ENCODE measurements around the gene ABCA9. TPM values are rescaled to one million over a fixed set of nuclear protein-coding genes. Genes with fewer than 3 reads are reported as not detected.
"Not testable (repeated sequence)": the region's sequence is repeated elsewhere in the genome, so short reads cannot be mapped to it uniquely, and the experiment has no call there.

The ABCA9 gene
- total RNA-seq, 1 donor from 2014 or later: 118 TPM

GRCh38 chr17:68961214-68961882, 99.4 kb downstream of the ABCA9 start:
- DNase-seq (ENCODE audit: low spot score): no peak
- ATAC-seq: peak; percentile 28
- intact Hi-C loops (cut with DNase I): no loop called here

DNA sequence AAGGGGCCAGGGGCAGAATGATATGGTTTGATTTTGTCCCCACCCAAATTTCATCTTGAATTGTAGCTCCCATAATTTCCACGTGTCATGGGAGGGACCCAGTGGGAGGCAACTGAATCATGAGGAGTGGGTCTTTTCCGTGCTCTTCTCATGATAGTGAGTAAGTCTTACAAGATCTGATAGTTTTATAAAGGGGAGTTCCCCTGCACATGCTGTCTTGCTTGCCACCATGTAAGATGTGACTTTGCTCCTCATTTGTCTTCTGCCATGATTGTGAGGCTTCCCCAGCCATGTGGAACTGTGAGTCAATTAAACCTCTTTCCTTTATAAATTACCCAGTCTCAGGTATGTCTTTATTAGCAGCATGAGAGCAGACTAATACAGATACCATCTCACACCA, 101.6 kb downstream of the ABCA9 start:
- DNase-seq (ENCODE audit: low spot score); intact Hi-C loops (cut with DNase I); ATAC-seq: not testable (repeated sequence)

GRCh38 chr17:68957944-68958343, 102.8 kb downstream of the ABCA9 start:
- DNase-seq (ENCODE audit: low spot score): no peak
- intact Hi-C loops (cut with DNase I): no loop called here
- ATAC-seq: no peak

DNA sequence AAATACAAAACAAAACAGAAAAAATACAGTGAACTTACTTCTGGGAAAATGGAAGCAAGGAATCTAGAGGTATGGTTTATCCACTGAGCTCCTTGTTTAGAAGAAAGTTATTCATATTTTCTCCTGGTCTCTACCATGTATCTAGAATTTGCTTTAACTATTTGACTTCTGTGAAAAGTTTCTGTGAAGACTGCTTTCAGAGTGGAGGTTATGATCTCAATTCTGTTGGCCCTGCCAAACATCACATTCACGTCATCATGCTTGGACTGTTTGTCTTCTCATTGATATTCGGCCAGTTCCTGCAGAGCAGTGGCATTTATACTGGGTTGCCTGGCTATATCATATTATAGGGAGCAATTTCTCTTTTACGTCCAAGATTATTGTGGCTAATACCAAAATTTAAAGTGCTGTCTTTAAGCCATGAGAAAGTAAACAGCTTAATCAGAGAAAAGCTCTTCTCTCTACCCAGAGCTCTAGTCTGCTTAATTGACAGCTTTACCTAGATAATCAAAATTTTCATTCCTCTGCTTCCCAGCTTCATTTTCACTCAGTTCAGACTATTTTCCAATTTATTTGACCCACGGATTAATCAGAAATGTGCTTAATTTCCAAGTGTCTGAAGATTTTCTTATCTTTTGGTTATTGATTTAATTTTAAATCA, 105.4 kb downstream of the ABCA9 start, which contains the start of gene ABCA8:
ABCA8 (minus strand) TSS at position 212 of the 661 bp plus-strand sequence. CDS start 13,358 bp downstream, outside the sequence.
- intact Hi-C loops (cut with DNase I): no loop called here
- ATAC-seq (peak; percentile 93), DNase-seq (ENCODE audit: low spot score) (peak; percentile 63)

- ATAC-seq (peak; percentile 59), DNase-seq (ENCODE audit: low spot score) (no peak)
- intact Hi-C loops (cut with DNase I): no loop called here
These were observed 106.4 kb downstream of the ABCA9 start for GRCh38 chr17:68954146-68954896.

DNA sequence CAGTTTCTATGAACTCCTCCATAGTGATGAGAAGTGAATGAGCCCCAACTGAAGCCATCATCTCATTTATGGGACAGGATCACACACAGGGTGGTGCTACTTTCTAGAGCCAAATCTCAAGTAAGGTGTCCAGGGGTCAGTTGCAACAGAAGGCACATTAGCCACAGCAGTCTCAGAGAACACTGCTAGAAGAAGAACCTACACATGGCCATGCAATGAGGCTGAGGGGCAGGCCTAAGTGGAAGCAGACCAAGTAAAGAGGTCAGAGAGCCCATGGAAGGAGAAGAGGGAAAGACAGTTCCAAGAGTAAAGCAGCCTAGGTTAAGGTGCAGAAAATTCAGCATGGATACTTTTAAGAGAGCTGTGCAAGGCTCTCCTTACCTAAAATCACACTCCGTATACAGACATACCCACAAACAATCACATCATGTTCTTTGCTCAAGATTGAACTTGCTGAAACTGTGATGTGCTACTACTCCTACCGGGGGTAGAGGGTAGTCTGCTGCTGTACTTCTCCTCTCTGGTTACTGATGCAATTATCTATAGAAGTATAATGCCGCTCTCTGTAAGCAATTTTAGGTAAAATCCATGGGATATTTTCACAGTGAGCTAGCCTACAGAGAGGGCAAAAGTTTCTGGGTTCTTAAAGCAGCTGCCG, 107.3 kb downstream of the ABCA9 start:
- intact Hi-C loops (cut with DNase I): no loop called here
- peak; percentile 47 for ATAC-seq

GRCh38 chr17:68950725-68951124, 110.0 kb downstream of the ABCA9 start:
- no peak for DNase-seq (ENCODE audit: low spot score)
- ATAC-seq: peak; percentile 5
- intact Hi-C loops (cut with DNase I): no loop called here

More for the DNA sequence above, 107.3 kb downstream of the ABCA9 start:
- no peak for DNase-seq (ENCODE audit: low spot score)

DNA sequence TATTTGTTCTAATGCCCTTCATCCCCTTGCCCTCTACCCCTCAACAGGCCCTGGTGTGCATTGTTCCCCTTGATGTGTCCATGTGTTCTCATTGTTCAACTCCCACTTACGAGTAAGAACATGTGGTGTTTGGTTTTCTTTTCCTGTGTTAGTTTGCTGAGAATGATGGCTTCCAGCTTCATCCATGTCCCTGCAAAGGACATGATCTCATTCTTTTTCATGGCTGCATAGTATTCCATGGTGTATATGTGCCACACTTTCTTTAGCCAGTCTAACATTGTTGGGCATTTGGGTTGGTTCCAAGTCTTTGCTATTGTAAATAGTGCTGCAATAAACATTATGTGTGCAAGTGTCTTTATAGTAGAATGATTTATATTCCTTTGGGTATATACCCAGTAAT, 112.9 kb downstream of the ABCA9 start:
- intact Hi-C loops (cut with DNase I); ATAC-seq; DNase-seq (ENCODE audit: low spot score): not testable (repeated sequence)

- intact Hi-C loops (cut with DNase I): no loop called here
- no peak for DNase-seq (ENCODE audit: low spot score)
- no peak for ATAC-seq
These were observed 116.2 kb downstream of the ABCA9 start for GRCh38 chr17:68944435-68945035.

GRCh38 chr17:68943812-68944182, 116.9 kb downstream of the ABCA9 start:
- DNase-seq (ENCODE audit: low spot score); intact Hi-C loops (cut with DNase I); ATAC-seq: not testable (repeated sequence)

GRCh38 chr17:68943123-68943811, 117.5 kb downstream of the ABCA9 start:
- ATAC-seq (no peak), DNase-seq (ENCODE audit: low spot score) (no peak)
- intact Hi-C loops (cut with DNase I): no loop called here

DNA sequence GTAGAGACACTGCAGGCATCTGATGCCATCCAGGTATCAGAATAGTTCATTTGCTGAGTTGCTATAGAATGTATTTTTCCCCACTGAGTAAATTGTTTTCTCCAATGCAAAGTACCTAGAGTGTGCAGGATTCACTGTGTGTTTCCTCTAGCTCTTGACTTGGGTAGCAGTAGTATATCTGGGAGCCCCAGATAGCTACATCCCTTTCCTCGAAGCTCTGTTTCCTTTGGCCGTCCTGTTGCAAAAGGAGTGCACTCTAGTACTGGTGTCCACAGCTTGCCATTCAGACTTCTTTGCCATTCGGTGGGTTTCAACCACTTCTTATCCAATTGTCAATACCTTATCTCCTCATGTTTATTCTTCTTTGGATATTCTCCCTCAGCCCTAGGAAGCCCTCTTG, 118.3 kb downstream of the ABCA9 start:
- intact Hi-C loops (cut with DNase I): no loop called here
- DNase-seq (ENCODE audit: low spot score): no peak
- ATAC-seq: no peak

DNA sequence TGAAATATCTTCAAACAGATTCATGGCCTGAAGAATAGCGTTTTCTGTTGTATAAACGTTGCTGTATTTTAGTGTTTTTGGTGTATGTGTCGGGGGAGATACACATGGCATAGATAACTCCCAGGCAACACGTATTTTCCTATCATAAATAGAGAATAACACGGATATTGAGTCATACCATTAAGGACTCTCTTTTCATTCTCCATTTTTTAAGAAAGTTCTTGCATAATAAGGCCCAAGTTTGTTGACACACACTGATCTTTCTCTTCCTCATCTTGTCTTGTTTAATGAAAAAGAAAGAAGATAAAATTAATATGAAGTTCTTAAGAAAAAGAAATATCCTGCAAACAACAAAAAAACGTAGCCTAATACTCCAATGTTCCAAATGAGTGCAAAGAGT, 119.0 kb downstream of the ABCA9 start:
- intact Hi-C loops (cut with DNase I): no loop called here
- no peak for DNase-seq (ENCODE audit: low spot score)
- ATAC-seq: no peak

DNA sequence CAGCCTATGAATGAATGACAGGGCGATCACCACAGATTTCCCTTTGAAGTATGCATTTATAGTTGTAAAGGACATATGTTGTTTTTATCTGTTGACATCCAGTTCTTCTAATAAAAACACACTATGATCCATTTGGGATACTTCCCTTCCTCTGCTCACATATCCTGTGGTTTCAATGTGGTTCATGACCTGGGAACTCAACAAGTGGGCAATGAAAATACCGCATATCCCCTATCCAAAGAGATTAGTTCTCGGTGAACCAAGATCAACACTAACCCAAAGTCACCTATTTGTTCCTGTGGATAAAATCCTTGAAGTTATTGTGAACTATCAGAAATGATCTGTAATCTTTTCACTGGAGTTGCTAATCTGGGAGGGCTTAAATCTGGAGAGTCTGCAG, 121.5 kb downstream of the ABCA9 start:
- no peak for DNase-seq (ENCODE audit: low spot score)
- ATAC-seq: no peak
- intact Hi-C loops (cut with DNase I): no loop called here

DNA sequence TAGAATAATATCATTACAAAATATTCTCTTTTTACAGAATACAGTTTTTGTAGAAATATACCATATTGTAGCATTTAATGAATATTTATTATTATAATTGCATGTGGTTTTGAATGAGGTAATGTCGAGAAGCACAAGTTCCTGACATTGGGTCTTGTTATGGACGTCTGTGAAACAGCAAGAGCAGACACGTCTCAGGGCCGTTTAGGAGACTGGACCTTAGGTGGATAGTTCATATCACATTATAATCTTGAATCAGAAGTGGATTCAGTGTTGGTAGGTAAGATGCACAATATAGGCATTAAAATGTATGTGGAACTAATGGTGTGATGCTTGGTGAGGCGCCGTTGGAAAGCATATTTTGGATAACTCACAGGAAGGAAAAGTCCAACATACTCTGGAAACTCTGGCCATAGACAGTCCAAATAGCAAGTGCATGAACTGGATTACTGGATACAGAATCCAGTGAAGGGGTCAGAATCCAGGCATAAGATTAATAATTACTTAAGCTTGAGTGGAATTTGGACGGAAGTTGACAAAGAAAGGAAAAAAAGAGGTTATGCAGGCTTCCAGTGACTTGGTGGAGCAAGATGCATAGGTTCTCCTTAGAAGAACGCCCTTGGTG, 122.7 kb downstream of the ABCA9 start:
- DNase-seq (ENCODE audit: low spot score) (no peak), ATAC-seq (no peak)
- intact Hi-C loops (cut with DNase I): no loop called here

- ATAC-seq: no peak
- intact Hi-C loops (cut with DNase I): no loop called here
- no peak for DNase-seq (ENCODE audit: low spot score)
These were observed 133.2 kb downstream of the ABCA9 start for GRCh38 chr17:68927516-68927915.

- DNase-seq (ENCODE audit: low spot score) (no peak), ATAC-seq (no peak)
- intact Hi-C loops (cut with DNase I): no loop called here
These were observed 135.7 kb downstream of the ABCA9 start for GRCh38 chr17:68924793-68925720.

Measured in sciatic nerve (tissue), 2 donors.